GM18502 (cell line): ENCODE results near the gene NRIP1.

Source experiments
- ATAC-seq: cut with Tn5 transposase; IDR thresholded peaks from one replicate; pipeline ENCODE4 v1.9.1; 2021; ENCODE audit warnings: mild to moderate bottlenecking; ENCODE audit not compliant: unreplicated experiment, poor library complexity

NRIP1 gene

GRCh38 chr21:15064576-15065391, at the start of gene NRIP1:
Gene NRIP1 (minus strand): TSS chr21:15065000. CDS start chr21:14968192, 96,808 bp downstream.
- ATAC-seq = peak; percentile 82

- ATAC-seq = no peak
Measured at GRCh38 chr21:15112858-15113257, 48.1 kb upstream of the NRIP1 start.

- no peak for ATAC-seq
Measured at GRCh38 chr21:15108801-15109200, 44.0 kb upstream of the NRIP1 start.

DNA sequence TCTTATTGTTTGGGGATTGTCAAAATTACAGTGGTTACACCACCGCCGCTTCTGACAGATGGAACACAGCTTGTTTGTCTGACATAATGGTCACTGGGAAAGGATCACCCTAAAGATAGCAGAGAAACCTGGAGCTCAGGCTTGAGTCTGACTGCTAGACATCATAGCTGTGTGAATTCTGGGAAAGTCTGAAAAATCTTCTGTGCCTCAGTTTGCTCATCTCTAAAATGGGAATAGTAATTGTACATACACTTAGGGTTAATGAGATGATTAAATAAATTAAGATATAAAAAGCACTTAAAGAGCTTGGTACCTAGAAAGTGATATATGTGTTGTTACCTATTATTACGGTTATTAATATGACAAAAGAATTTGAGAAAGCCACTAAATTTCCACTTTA, 39.7 kb upstream of the NRIP1 start:
- ATAC-seq = no peak

DNA sequence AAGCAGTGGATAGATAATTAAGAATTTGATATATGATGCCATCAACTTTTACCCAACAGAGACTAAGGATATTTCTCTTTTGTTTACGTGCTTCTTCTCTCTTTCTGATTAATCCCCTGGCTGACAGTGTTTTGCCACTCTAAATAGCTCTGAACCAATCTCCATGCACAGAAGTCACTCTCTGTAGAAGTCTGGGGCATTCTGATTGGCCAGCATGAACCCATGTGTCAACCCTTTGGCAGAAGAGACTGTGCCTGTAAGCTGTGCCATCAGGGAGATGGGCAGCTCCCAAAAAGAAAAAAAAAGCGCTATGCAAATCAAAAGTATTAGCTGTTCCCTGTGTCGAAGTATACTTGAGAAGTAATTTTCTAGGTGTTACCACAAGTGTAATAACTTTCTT, 34.1 kb upstream of the NRIP1 start:
- ATAC-seq = no peak

GRCh38 chr21:15098181-15098580, 33.4 kb upstream of the NRIP1 start:
- ATAC-seq = no peak

- no peak for ATAC-seq
Measured at GRCh38 chr21:15097580-15097979, 32.8 kb upstream of the NRIP1 start.

DNA sequence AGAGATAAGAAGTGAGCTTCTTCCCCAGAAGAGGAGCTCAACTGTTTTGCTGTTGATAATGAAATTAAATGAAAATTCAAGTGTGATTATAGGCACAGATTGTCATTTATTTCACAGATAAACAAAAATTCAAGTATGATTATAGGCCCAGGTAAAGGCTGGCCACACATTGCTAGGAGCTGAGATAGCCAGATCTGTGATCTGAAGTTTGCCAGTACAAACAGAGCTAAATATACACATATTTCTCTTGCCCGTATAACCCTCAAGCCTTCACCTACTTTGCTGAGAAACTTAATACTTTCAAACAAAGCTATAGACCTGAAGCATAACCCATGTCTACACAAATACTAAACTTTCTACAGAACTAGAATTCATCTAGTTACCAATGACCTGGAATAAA, 31.3 kb upstream of the NRIP1 start:
- ATAC-seq = no peak

DNA sequence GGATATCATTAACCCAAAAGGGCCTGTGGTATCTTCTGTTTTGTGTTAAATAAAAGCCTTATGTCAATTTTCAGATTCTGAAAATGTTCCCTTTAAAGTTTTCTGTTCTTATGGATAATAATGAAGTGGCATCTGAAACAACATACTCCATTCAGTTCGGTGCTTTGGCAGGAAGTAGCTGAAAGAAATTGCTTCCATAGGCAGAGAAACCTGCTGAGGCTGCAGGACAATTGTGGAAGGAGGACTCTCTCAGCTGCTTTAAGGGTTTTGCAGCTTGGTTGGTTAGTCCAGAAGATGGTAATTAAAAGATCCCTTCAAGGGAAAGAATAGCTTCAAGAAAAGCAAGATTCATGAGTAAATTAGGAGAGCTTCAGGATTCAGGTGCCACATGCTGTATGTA, 30.5 kb upstream of the NRIP1 start:
- ATAC-seq = no peak

DNA sequence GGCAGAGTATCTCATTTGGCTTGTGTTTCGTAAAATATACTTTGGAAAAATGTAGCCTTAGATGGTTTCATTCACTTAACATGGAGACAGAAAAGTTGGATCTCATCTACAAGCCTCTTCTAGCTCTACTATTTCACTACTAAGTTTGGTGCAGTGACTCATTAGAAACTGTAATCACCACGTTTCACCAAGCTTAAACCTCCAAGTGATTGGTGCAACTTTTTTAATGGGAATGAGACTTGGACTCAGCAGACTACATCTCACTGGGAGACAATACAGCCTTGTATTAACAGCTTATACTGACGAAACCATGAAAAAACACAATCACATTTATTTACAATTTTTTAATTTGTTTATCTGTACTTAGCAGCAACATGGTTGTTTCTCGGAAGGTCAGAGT, 29.9 kb upstream of the NRIP1 start:
- no peak for ATAC-seq

DNA sequence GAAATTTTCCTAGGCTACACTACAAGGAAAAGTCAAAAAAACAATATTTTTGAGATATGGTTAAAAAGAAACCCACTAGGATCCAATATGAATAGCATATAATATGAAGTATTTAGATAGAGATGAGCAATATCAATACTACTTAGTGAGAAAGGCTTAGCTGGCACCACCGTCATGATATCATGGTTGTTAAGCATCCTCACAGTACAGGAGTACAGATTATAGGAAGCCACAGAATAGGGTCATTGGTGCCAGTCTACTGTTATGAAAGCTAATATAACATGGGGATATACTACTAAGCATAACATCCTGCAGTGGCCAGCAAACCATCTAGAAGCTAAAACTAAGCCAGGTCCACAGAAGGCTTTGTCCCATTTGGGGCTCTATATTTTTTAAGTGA, 28.4 kb upstream of the NRIP1 start:
- ATAC-seq = no peak

- ATAC-seq = no peak
Measured at GRCh38 chr21:15092745-15093144, 27.9 kb upstream of the NRIP1 start.

DNA sequence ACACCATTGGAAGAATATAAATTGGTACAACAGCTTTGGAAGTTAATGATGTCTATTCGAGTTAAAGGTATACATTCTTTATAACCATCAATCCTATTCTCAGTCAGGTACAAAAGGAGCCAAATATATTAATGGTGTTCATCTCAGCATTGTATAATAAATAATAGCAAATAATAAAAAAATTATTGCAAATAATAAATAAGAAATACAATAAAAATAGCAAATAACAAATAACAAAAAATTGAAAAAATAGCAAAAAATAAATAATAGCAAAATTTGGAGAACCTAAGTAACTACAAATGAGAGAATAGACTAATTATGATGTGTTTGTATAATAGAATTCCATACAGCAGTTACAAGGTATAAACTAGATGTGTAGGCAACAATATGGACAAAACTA, 25.6 kb upstream of the NRIP1 start:
- no peak for ATAC-seq

DNA sequence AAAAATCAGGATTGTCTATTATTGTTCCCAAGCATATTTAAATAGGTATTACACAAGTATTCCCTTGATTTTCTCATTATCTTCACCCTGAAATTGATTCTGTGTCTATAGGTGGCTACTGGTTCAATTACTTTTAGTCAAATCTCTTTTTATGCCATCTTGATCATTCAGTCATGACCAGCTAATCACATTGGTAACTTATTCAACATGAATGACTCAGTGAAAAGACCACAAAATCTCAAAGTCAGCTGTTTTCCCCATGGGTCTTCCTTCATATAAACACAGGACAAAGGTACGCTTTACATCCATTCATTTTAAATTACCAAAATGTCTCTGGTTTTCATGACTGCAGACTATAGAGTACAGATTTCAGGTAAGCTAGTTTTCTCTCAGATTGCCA, 23.7 kb upstream of the NRIP1 start:
- ATAC-seq = no peak

GRCh38 chr21:15084668-15085067, 19.9 kb upstream of the NRIP1 start:
- no peak for ATAC-seq

- no peak for ATAC-seq
Measured at GRCh38 chr21:15080526-15080925, 15.7 kb upstream of the NRIP1 start.

DNA sequence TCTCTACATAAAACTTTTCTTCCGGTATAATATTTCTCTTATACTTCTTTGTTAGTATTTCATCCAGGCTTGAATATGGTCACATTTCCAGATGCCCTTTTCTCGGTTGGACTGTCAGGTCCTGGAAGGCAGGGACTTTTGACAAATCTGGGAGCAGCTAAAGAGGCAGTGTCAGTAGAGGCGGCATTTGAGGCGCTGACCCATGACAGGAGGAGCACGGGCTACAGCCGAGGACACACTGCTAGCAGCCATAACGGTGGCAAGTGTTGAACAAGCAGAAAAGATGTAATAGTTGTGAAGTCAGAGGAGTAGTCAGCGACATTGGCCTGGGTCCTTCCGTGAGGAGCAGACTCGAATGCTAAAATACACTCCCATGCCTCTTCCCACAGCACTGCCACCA, 14.5 kb upstream of the NRIP1 start:
- ATAC-seq = no peak

DNA sequence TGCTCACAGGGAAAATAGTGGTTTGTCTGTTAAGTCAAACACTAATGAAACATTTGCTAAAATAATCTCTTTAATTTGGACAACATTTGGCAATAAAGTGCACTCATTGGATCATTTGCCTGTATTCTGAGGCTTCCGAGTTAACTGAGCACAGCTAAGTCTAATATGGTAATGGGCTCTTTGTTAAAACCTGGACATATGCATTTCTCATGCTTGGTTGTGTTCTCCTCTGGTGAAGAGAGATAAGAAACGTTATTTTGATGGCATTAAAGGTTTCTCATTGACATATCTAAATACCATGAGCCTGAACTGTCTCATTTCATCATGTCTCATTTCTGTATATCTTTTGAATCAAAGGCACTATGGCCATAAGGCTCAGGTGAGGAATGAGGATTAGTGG, 13.4 kb upstream of the NRIP1 start:
- ATAC-seq = no peak

- ATAC-seq = no peak
Measured at GRCh38 chr21:15077529-15078145, 12.8 kb upstream of the NRIP1 start.

- ATAC-seq = no peak
Measured at GRCh38 chr21:15076730-15077129, 11.9 kb upstream of the NRIP1 start.

DNA sequence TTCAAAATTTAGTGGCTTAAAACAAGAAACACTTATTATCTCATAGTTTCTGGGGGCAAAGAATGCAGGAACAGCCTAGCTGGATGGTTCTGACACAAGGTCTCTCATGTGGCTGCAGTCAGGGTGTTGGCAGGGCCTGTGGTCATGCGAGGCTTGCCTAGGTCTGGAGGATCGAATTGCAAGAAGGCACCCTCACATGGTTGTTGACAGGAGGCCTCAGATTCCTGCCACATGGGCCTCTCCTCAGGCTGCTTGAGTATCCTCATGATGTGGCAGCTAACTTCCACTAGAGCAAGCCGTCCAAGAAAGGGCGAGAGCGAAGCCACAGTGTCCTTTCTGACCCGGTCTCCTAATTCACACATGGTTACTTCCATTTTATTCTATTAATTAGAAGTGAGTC, 6.2 kb upstream of the NRIP1 start:
- ATAC-seq = no peak

DNA sequence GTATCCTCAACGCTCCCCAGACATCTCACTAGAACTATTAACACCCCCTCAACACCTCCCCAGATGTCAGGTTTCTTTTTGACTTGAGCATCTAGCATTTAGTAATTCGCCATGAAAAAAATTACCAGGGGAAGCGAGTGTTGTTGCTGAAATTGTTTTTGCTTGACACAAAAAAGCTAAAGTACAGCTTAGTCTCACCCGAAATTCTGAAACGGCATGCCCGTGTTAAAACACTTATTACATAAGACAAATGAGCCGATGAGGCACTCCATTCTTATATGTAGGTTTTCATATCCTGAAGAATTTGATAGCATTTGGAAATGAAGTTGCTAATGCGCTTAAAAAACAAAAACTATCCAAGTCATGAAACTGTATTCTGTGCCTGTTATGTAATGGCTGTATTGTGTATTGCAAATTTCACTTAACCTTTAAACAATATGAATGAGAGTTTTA, 1.3 kb upstream of the NRIP1 start:
- ATAC-seq = no peak
